HG03469 (cell line): ENCODE measurements around the gene RECQL5.
"Not testable (repeated sequence)": the region's sequence is repeated elsewhere in the genome, so short reads cannot be mapped to it uniquely, and the experiment has no call there.

Source experiments
- ATAC-seq: cut with Tn5 transposase; IDR thresholded peaks from one replicate; pipeline ENCODE4 v1.9.1; 2021; ENCODE audit warnings: mild to moderate bottlenecking, moderate library complexity, moderate number of reproducible peaks; ENCODE audit not compliant: unreplicated experiment

The RECQL5 gene

GRCh38 chr17:75649687-75650086 is 17.3 kb downstream of the RECQL5 start:
- ATAC-seq = no peak

DNA sequence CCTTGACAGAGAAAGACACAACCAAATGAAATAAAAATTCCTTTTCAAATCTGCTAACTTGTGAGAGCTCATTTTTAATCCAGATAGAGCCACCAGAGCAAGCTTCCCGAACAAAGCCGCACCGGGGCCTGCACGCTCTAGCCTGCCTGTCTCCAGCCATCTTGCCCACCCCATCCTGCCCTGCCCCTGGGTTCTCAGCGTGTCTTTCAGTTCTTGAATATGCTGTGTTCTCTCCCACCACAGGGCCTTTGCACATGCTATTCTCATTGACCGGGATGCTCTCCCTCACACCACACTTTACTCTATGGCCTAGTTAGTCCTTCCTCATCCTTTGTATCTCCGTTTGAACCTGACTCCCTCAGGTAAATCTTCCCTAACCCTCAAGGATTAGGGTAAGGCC is 19.0 kb downstream of the RECQL5 start:
- ATAC-seq = no peak

DNA sequence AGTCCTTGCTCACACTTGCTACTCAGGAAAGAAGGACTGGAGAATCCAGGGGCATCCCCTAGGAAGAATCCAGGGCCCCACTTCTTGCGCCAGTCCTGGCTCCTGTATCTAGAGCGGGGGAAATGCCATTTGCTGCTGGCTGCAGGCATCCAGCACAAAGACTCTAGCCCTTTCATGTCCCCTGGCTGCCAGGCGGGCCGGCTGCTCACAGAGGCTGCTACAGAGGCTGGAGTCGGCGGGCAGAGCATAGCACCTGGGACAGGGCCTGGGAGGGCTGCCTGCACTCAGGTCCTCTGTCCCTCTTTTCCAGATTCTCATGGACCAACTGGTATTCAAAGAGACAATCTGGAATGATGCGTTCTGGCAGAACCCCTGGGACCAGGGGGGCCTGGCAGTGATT is 19.9 kb downstream of the RECQL5 start:
- ATAC-seq = no peak

DNA sequence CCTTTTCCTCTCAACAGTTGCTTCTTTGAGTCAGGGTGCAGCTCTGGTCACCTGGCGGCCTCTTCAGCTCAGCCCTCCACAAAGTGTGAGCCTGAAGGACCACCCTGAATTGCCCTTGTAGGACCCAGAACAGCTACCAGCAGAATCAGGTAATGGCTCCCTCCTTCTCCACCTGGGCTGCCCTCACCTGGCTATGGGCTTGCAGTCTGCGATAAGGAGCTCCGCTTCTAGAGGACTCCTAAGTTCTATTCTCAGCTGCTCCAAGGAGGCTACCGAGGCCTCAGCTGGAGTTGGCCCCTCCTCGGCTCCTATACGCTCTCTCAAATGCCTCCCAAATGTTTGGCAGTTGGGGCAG is 20.3 kb downstream of the RECQL5 start:
- ATAC-seq = no peak

DNA sequence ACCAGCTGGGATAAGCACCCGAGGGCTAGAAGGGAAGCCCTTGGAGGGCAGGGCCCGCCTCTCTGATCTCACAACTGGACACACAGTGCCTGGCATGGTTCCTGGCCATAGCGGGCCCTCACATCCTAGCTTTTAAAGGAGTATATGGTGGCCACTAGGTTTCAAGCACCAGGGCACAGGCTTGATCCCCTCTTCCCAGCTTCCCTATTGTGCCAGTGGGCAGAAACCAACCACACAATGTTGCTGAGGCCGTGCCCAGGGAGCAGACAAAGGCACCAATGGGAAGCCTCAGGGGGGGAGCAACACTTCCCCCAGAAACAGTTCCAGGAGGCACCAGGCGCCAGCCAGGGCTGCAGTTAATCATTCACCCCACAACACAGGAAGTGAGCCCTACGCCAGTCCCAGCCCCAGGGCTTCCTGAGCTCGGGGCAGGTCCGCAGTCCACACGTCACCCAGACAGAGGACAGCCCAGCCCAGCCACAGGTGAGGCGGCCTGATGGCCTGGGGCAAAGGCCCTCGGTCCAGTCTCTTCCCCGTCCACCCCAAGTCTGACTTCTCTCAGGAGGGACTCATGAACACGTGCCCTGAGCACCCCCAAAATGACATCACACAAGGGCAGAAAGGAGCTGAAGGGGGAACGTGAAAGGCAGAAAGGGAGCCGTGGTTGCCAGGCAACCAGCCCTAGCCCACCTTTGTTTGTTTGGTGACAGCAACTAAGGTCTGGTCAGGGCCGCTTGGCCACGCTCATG is 20.9 kb downstream of the RECQL5 start:
- no peak for ATAC-seq

DNA sequence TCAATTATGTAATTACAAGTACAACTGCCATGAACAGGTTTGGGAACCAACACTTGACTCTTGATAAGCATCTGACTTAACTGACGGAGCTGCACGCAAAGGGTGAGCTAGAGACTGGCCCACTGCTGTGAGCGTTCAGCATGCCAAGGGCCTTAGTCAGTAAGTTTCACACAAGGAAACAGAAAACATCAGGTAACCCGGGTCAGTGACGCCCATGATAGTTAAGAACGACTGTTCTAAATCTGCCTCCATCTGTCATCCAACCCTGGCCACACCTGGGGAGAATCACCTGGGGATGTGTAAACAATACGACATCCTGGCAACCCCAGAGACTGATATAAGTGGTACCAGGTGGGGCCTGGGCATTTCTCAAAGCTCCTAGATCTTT is 21.5 kb downstream of the RECQL5 start:
- ATAC-seq = no peak

GRCh38 chr17:75643643-75644017 is 23.3 kb downstream of the RECQL5 start:
- ATAC-seq = no peak

DNA sequence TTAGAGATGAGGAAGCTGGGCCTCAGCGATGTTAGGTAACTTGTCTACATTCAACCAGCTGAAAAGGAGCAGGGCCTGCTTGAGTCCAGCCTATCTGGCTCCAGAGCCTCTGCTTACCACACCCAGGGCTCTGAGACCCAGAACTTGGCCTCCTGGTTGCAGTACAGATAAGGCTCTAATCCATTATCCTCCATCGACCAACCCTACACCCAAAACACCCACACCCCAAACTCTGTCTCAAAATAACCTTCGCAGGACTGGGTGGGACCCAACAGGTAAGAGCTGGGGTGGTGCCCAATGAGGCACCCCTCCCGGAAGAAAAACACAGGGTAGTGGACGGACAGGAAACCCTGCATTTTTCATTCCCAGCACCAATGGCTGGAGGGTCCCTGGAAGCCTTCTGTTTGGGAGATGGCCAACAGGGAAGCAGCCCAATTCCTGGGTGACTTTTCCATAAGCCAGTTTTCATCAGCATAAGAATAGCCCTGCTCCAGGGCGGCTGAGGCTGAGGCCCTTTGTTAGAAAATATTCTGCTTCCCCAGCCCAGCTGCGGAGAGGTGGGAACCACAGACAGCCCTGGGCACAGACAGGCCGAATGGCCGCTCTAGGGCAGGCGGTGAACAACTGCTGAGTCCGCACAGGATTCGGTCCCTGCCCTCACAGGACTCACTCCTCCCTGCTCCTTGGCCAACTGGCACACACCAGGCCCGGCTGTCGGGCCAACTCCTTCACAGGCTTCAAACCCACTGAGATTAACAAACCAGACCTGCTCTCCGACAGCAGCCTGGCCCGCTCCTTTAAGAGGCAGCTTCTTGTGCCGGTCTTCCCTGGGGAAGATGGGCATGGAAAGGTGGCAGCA is 23.9 kb downstream of the RECQL5 start:
- ATAC-seq = no peak

DNA sequence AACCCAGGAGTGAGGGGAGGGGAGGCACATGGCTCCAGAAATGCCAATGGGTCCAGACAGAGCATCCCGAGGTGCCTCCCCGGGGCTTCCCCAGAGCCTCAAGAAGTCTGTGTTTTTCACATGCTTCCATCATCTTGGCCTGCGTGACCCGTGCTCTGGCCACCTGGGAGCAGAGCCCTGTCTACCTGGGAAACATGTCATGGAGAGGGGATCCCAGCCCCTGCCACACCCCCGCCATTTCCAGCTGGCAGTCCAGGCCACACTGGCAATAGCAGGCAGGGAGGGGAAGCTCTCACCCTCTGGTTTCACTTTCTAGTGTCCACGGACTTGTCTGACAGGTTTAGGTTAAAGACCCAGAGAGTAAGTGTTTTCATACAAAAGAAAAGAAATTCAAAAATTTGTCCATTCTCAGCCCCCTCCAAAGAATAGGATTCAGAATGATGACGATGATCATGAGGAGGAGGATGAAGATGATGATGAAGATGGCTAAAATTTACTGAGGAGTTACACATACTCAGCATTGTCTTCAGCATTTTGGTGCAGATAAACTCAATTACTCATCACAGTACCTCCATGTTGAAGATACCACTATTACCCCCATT is 24.7 kb downstream of the RECQL5 start:
- ATAC-seq = no peak

DNA sequence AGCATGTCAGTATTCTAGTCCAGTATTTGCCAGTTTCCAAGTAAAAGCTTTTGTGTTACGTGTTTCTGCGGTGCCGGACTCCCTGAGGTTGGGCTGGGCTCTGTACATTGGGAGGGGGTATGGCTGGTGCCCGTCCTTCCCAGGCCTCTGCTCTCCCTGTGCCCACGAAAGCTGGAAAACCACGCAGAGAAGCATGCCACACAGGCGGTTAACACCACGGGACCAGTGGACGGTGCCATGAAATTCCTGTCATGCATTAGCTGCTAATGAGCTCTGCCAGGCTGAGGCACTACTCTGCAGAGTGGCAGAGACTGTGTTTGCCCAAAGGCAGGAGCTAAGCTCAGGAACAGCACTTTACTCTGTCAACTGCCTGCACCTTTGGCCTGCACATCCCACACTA is 25.6 kb downstream of the RECQL5 start:
- no peak for ATAC-seq

GRCh38 chr17:75640556-75641119 is 26.3 kb downstream of the RECQL5 start:
- ATAC-seq = no peak

DNA sequence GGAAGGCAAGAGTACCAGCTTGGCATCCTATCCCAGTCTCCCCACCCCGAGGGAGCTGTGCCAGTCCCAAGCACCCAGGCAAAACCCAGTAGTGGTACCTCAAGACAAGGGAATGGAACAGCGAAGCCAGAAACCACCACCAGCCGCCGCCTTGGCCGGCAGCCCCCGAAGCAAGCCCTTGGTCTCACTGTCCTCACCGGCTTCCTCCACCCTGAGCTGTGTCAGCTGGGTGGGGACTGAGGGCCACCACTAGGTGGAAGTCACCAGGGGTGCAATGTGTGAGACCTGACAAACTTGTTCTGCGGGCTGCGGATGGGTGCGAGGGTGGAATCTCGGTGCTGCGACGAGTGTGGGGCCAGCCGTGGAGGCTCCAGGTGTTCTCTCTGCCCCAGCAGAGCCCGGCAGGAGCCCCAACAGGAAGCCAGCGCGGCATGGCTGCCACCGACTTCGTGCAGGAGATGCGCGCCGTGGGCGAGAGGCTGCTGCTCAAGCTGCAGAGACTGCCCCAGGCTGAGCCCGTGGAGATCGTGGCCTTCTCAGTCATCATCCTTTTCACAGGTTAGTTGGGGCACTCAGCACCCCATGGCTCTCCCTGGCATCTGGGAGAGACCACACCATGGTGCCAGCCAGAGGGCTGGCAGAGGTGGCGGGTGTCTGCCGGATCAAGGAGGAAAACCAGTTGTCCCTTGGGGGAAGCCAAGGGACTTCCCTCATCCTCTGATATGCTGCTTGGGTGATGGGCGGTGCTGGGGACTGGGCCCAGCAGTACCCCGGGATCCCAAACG is 27.0 kb downstream of the RECQL5 start:
- ATAC-seq = no peak

DNA sequence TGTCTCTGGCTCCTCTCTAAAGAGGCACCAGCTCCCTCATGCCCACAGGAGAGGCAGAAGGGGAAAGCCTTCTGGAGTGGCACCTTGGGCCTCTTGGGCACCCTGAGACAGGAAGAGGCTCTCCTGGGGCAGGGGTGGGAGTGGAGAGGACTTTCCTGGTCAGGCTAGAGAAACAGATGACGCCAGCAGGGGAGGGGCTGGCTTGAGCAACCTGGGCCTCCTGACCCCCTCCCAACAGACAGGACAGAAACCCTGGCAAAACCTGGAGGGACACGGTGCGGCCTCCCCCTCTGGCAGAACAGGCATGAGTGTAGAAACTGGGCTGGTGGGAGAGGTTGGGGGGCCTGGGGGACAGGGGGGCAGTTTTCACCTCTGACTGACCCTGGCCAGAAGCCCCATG is 27.6 kb downstream of the RECQL5 start:
- no peak for ATAC-seq

- no peak for ATAC-seq
Observed at GRCh38 chr17:75638893-75639292, 28.1 kb downstream of the RECQL5 start.

DNA sequence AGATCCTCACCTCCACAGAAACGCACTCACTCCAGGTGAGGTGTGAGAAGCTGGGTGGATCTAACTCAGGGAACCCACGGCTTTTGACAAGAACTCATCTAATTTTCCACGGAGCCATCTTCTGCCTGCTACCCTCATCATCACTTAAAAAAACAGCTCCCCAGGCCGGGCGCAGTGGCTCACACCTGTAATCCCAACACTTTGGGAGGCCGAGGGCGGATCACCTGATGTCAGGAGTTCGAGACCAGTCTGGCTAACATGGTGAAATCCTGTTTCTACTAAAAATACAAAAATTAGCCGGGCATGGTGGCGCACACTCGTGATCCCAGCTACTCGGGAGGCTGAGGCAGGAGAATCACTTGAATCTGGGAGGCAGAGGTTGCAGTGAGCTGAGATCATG is 28.9 kb downstream of the RECQL5 start:
- ATAC-seq = not testable (repeated sequence)

GRCh38 chr17:75637551-75637950 is 29.4 kb downstream of the RECQL5 start:
- ATAC-seq = no peak

GRCh38 chr17:75637143-75637538 is 29.8 kb downstream of the RECQL5 start:
- ATAC-seq = no peak

DNA sequence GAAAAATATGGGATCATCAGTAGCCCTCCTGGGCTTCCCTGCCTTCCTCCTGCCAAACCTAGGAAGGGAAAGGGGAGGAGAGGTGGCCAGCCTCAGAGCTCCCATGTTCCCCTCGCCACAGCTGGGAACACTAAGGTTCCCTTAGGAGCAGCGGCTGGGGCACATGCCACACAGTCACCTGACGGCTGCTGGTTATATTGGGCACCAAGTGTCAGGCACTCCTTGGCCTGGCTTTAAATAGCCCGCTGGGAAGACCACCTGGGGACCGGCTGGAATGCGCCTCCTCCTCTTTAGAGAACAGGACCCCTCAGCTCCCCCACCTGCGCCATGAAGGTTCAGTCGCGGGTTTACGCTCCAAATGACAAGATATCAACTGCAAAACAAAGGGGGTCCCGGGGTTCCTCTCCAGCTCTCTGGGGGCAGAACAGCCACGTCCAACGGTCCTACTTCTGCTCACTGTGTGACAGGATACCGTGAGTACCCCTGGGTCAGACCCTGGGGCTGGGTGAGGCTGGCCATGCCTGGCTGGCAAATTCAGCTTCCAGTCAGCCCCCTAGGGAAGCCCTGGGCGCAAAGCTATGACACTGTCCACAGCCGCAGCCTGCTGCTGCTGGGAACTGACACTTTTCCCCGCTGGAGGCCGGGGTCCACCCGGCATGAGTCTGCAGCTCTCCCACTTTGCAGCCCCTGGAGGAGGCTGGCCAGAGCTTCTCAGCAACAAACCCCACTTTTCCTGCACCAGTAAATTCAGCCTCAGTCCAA is 30.4 kb downstream of the RECQL5 start:
- no peak for ATAC-seq

- no peak for ATAC-seq
Observed at GRCh38 chr17:75635610-75636202, 31.2 kb downstream of the RECQL5 start.
